Measurements from ENCODE around the gene MYO18A.

Gene MYO18A

DNA sequence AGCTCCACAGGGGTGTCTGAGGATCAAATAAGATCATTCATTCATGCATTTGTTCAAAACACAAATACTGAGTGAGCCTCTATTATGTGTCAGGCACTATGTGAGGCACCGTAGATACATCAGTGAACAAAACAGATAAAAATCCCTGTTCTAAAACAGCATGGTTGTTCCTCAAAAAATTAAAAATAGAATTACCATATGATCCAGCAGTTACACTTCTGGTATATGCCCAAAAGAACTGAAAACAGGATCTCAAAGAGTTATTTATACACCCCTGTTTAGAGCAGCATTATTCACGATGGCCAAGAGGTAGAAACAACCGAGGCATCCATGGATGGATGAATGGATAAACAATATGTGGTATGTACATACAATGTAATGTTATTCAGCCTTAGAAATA, 121.8 kb downstream of the MYO18A start:
- DNase-seq (ENCODE audit: low read depth in 1 of 2, low spot score in 1 of 2): no peak

- no peak for DNase-seq (ENCODE audit: low read depth in 1 of 2, low spot score in 1 of 2)
Measured at GRCh38 chr17:29057361-29057760, 122.8 kb downstream of the MYO18A start.

- DNase-seq (ENCODE audit: low read depth in 1 of 2, low spot score in 1 of 2): no peak
Measured at GRCh38 chr17:29054835-29055234, 125.4 kb downstream of the MYO18A start.

- DNase-seq (ENCODE audit: low read depth in 1 of 2, low spot score in 1 of 2): no peak
Measured at GRCh38 chr17:29051731-29052130, 128.5 kb downstream of the MYO18A start.

GRCh38 chr17:29051194-29051593, 129.0 kb downstream of the MYO18A start:
- DNase-seq (ENCODE audit: low read depth in 1 of 2, low spot score in 1 of 2): no peak

DNA sequence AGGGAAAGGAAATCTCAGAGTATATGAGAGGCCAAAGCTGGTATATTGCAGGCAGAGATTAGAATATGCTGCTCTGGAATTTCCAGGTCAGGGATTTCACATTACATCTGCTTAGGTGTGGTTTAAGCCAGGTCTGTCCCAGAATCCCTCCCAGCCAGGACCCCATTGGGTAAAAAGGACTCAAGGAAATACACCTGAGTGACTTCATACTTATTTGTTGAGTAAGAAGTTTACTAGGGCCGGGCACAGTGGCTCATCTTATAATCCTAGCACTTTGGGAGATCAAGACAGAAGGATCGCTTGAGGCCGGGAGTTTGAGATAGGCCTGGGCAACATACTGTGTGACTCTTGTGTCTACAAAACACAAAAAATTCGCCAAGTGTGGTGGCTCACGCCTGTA, 130.0 kb downstream of the MYO18A start:
- no peak for DNase-seq (ENCODE audit: low read depth in 1 of 2, low spot score in 1 of 2)

DNA sequence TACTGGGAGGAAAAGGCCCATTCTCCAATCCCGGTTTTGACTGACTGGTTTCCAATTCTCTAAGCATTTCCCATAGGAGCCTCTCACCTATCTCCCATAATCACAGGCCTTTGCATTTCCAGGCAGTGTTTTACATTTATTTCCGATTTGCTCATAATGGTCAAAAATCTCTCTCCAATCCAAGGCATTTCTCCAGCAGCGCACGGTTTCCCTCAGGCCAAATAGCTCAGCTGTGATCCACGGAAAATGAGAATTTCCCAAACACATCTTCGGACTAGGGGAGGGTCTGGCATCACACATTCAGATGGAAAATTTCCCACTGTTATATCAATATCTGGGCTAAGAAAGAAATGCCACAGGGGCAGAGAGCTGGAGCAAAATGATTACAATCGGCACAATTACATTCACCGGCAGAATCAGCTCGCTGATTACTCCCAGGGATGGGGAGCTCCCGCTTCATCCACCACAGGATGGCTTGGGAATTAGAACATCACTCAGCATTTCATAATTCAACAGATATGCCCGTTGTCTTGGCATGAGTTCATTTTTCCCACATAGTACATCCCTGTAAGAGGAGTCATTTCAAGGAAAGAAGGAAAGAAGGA, 130.6 kb downstream of the MYO18A start:
- no peak for DNase-seq (ENCODE audit: low read depth in 1 of 2, low spot score in 1 of 2)

DNA sequence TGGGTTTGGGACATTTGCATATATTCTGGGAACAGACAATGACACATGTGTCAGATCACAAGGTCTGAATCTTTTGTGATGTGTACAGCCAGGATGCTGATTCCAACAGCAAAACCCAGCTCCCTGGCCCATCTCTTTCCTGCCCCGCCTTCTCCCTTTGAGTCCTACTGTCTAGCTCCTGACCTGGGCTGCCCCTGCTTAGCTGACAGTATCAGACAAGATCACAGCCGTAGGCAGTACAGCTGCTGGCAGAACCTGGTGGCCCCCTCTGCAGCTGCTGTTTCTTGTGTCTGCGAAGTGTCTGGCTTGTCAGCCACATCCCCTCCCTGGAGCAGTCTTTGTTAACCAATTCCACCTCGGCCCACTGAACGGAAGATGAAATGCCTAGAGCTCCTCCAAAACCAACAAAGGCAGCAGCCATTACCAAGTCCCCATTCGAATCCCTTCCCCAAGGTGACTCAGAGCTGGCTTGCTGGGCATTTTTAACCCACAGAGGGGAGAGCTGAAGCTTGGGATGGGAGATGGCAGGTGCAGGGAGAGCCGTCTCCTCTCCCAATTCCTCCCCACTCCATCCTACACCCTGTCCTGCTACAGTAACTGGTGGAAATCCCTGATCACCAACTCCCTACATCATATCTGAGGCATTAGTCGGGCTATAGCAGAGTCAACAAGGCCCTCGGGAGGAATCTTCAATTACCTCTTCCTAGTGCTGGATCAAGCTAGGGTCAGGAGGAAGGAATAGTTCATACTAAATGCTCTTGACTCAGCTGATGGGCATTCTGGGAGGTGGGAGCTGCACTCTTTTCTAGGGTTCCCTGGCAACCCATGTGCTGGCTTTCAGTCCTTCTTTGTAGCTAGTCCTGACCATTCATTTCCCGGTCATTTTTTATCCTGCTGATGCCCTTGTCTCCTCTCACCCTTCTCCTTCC, 131.5 kb downstream of the MYO18A start:
- no peak for DNase-seq (ENCODE audit: low read depth in 1 of 2, low spot score in 1 of 2)

DNA sequence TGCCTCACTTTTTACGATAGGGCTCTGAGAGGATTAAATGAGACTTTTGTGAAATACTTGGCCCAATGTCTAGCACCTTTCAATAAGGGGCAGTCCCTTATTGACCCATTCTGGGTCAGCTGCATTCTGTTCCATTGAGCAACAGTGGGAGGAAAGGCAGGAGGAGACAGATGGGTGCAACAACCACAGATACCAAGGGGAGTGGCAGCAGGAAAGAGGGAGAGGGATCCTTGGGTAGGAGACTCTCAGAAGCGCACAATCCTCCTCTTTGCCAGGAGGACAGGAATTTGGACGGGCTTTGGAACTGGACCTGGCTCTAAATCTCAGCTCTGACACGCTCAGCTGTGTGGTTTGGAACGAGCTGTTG, 133.7 kb downstream of the MYO18A start:
- DNase-seq (ENCODE audit: low read depth in 1 of 2, low spot score in 1 of 2): no peak

DNA sequence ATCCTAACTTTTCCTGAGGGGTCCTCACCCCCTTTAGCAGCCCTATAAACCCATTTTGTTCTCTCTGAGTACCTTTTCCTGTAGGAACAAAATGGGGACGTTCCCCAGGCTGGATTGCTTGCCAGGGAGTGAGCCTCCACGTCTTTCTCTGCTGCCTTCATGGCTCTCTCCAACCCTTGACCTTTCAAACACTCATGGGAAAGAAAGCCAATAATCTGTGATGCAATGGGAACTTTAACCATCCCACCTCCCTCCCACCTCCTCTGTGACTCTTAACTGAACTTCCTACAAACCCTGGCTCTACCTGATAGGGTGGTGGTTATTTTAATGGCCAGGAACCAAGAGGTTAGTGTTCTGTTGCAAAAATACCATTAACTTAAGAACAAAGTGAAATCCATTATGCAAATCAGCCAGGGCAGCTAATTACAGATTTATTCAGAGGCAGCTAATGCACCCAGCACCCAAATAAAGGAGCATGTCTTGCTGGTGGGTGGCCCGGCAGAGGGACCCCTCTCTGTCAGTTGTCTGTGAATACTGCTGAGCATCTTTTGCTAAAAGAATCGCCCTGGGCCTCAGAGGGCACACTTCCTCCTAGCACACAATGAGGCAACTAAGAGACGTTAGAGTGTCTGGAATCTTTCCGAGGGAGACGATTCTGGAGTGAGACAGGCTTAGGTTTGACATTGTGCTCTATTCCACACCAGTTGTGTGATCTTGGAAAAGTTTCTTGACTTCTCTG, 134.3 kb downstream of the MYO18A start:
- no peak for DNase-seq (ENCODE audit: low read depth in 1 of 2, low spot score in 1 of 2)

- DNase-seq (ENCODE audit: low read depth in 1 of 2, low spot score in 1 of 2): no peak
Measured at GRCh38 chr17:29045026-29045425, 135.2 kb downstream of the MYO18A start.

- DNase-seq (ENCODE audit: low read depth in 1 of 2, low spot score in 1 of 2): no peak
Measured at GRCh38 chr17:29043539-29044145, 136.6 kb downstream of the MYO18A start.

GRCh38 chr17:29042679-29043538, 137.3 kb downstream of the MYO18A start, which contains the start of gene PIPOX:
Gene PIPOX (plus strand): TSS chr17:29043141. CDS start chr17:29043226, 85 bp downstream.
- no peak for DNase-seq (ENCODE audit: low read depth in 1 of 2, low spot score in 1 of 2)

DNA sequence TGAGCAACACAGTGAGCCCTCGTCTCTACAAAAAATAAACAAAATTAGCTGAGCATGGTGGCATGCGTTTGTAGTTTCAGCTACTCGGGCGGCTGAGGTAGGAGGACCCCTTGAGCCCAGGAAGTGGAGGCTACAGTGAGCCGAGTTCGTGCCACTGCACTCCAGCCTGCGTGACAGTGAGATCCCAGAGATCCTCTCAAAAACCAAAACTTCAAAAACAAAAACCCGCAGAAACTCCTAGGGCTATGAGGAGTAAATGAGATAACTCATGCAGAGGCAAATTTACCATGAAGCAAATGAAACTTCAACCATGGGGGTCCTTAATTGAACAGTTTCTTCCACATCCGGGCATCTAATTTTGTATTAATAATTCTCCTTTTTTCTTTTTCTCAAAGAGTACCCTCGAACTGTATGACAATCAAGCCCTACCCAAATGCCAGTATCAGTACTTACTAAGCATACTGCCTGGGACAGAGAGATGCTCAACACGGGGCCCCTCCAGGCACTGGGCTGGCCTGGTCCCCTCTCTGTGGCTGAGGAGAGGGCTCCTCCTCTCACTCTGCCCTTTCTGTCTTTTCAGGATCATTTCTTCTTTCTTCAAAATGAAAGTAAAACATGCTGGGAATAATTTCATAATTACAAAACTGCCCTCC, 138.0 kb downstream of the MYO18A start:
- DNase-seq (ENCODE audit: low read depth in 1 of 2, low spot score in 1 of 2): no peak

GRCh38 chr17:29041571-29041970, 138.6 kb downstream of the MYO18A start:
- no peak for DNase-seq (ENCODE audit: low read depth in 1 of 2, low spot score in 1 of 2)

DNA sequence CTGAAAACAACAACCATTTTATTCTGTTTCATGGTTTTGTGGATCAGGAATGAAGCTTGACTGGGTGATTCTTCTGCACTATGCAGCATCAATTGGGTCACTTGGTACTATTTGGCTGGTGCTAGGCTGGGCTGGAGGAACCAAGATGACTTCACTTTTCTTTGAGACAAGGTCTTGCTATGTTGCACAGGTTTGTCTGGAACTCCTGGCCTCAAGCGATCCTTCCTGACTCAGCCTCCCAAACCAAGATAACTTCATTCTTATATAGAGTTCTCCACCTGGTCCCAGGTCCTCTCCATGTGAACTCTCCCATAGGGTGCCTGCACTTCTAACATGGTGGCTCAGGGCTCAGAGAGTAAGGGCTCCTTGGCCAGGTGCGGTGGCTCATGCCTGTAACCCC, 139.1 kb downstream of the MYO18A start:
- no peak for DNase-seq (ENCODE audit: low read depth in 1 of 2, low spot score in 1 of 2)

DNA sequence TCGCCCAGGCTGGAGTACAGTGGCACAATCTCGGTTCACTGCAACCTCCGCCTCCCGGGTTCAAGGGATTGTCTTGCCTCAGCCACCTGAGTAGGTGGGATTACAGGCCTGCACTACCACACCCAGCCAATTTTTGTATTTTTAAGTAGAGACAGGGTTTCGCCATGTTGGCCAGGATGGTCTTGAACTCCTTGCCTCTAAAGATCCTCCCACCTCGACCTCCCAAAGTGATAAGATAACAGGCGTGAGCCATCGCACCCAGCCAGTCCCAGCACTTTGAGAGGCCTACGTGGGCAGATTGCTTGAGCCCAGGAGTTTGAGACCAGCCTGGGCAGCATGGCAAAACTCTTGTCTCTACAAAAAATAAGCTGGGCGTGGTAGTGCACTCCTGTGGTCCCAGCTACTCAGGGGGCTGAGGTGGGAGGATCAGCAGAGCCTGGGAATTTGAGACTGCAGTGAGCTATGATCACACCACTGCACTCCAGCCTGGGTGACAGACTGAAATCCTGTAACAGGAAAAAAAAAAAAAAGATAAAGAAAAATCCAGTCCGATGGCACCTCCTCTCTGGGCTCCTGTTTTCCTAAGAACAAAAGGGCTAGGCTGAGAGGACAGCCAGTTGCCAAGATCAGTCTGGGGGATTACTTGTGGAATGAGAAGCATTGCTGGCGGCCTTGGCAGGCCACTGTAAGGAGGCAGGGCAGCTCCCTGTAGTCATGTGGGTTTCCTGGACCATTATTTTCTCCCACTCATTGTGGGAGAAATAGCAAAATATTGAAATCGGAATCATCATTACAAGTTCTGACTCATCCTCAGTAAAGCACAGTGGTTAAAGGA, 140.2 kb downstream of the MYO18A start:
- no peak for DNase-seq (ENCODE audit: low read depth in 1 of 2, low spot score in 1 of 2)

DNA sequence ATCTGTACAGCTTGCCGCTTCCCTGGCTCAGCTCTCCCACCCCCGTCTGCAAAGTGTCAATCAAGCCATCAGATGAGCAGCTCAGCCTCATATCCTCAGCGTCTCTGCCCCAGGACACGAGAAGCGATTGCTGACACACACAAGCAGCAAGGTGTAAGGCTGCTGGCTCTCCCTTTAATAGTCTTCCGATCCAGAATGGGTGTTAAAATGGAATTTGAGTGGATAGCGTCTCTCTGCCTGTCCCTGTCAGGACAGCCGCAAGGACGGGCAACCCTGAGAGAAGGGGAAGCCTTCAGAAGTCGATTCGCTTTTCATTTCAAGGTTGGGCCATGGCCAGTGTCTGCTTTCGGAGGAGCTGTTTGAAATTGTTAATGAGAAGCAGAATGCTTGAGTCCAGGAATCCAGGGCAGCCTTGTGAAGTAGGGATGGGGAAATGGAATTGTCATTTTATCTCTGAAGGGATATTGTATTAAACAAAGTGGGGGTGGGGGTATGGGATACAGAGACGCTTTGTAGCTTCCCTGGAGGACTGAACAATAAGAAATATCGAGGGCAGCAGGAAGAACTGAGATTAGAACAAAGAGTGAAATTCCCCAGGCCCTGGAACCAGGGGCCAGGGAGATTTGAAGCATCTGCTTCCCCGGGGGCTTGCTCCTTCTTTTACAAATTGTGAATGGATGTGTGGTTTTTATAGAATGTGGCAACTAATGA, 142.0 kb downstream of the MYO18A start:
- DNase-seq (ENCODE audit: low read depth in 1 of 2, low spot score in 1 of 2): no peak

GRCh38 chr17:29037739-29038084, 142.5 kb downstream of the MYO18A start:
- no peak for DNase-seq (ENCODE audit: low read depth in 1 of 2, low spot score in 1 of 2)

Measured in stimulated activated CD4-positive, alpha-beta T cell treated with anti-CD3 and anti-CD28 coated beads, Interleukin-15, amount 100 ng/mL, for 1 hour (primary cell).